SK-N-SH treated with all-trans-retinoic acid at 6 μM for 48 hours (cell line): ENCODE results near the gene NOP56.

Experiments used
- ATAC-seq: fragments of 200-7000 bp; cut with Tn5 transposase; 3 replicates; pipeline ENCODE4 v1.9.1; 2020; ENCODE audit warnings: mild to moderate bottlenecking, moderate library complexity
- ARNTL ChIP-seq: fragments of 450-650 bp; formaldehyde crosslinking; IDR thresholded peaks from 2 replicates; pipeline ENCODE4 v1.5.0; 2020; ENCODE audit warnings: low read depth, mild to moderate bottlenecking, moderate library complexity, borderline replicate concordance
- BACH2 ChIP-seq: fragments of 250-450 bp; sonication (Bioruptor Pico); IDR thresholded peaks from 2 replicates; pipeline ENCODE4 v1.9.0; 2021; ENCODE audit warnings: mild to moderate bottlenecking, borderline replicate concordance
- CSDC2 ChIP-seq: fragments of 250-450 bp; sonication (Bioruptor Pico); IDR thresholded peaks from 2 replicates; pipeline ENCODE4 v1.5.0; 2020; ENCODE audit warnings: mild to moderate bottlenecking, moderate library complexity
- CSRNP3 ChIP-seq: fragments of 250-450 bp; sonication (Bioruptor Pico); IDR thresholded peaks from 2 replicates; pipeline ENCODE4 v1.5.1; 2021; ENCODE audit warnings: mild to moderate bottlenecking, moderate library complexity
- GLIS3 ChIP-seq: fragments of 250-450 bp; sonication (Bioruptor Pico); IDR thresholded peaks from 2 replicates; pipeline ENCODE4 v1.5.0; 2020; ENCODE audit warnings: mild to moderate bottlenecking, moderate library complexity
- ISL1 ChIP-seq: fragments of 250-450 bp; sonication (Bioruptor Pico); IDR thresholded peaks from 2 replicates; pipeline ENCODE4 v2.1.2; 2022; ENCODE audit warnings: mild to moderate bottlenecking, moderate library complexity
- OSR1 ChIP-seq: fragments of 250-450 bp; sonication (Bioruptor Pico); IDR thresholded peaks from 2 replicates; pipeline ENCODE4 v1.8.0; 2022; ENCODE audit warnings: moderate library complexity, mild to moderate bottlenecking, inconsistent platforms
- POU6F1 ChIP-seq: fragments of 250-450 bp; sonication (Bioruptor Pico); IDR thresholded peaks from 2 replicates; pipeline ENCODE4 v1.8.0; 2021; ENCODE audit warnings: low read depth, mild to moderate bottlenecking, moderate library complexity, borderline replicate concordance
- PPARA ChIP-seq: fragments of 250-450 bp; sonication (Bioruptor Pico); IDR thresholded peaks from 2 replicates; pipeline ENCODE4 v1.5.0; 2020; ENCODE audit warnings: mild to moderate bottlenecking, borderline replicate concordance
- SNAI2 ChIP-seq: fragments of 250-450 bp; sonication (Bioruptor Pico); IDR thresholded peaks from 2 replicates; pipeline ENCODE4 v1.5.0; 2020; ENCODE audit warnings: mild to moderate bottlenecking, moderate library complexity
- TCF4 ChIP-seq: fragments of 250-450 bp; sonication (Bioruptor Pico); IDR thresholded peaks from 2 replicates; pipeline ENCODE4 v1.8.0; 2021; ENCODE audit warnings: mild to moderate bottlenecking, moderate library complexity, borderline replicate concordance
- TOX ChIP-seq: fragments of 250-450 bp; sonication (Bioruptor Pico); IDR thresholded peaks from 2 replicates; pipeline ENCODE4 v1.8.0; 2021; ENCODE audit warnings: mild to moderate bottlenecking, moderate library complexity, borderline replicate concordance
- TSHZ2 ChIP-seq: fragments of 250-450 bp; sonication (Bioruptor Pico); IDR thresholded peaks from 2 replicates; pipeline ENCODE4 v1.5.0; 2020; ENCODE audit warnings: mild to moderate bottlenecking, moderate library complexity
- ZC3H10 ChIP-seq: fragments of 250-450 bp; sonication (Bioruptor Pico); IDR thresholded peaks from 2 replicates; pipeline ENCODE4 v1.5.1; 2021; ENCODE audit warnings: mild to moderate bottlenecking, moderate library complexity
- ZFP3 ChIP-seq: fragments of 250-450 bp; sonication (Bioruptor Pico); IDR thresholded peaks from 2 replicates; pipeline ENCODE4 v1.5.0; 2020; ENCODE audit warnings: mild to moderate bottlenecking, moderate library complexity
- ZFP30 ChIP-seq: fragments of 450-650 bp; formaldehyde crosslinking; IDR thresholded peaks from 2 replicates; pipeline ENCODE4 v1.5.0; 2022; ENCODE audit warnings: mild to moderate bottlenecking, moderate library complexity
- ZNF565 ChIP-seq: fragments of 450-650 bp; formaldehyde crosslinking; conservative IDR thresholded peaks from 2 replicates; pipeline ENCODE4 v1.5.0; 2020; ENCODE audit warnings: low read depth, mild to moderate bottlenecking, moderate library complexity
- ZNF8 ChIP-seq: fragments of 450-650 bp; formaldehyde crosslinking; IDR thresholded peaks from 2 replicates; pipeline ENCODE4 v1.5.0; 2020; ENCODE audit warnings: mild to moderate bottlenecking, moderate library complexity
- TF ChIP-seq, protein P1 (sequence below): fragments of 250-450 bp; sonication (Bioruptor Pico); IDR thresholded peaks from 2 replicates; pipeline ENCODE4 v1.5.1; 2020; ENCODE audit warnings: low read depth, mild to moderate bottlenecking, moderate library complexity
- TF ChIP-seq, protein P2 (sequence below): fragments of 250-450 bp; sonication (Bioruptor Pico); IDR thresholded peaks from 2 replicates; pipeline ENCODE4 v1.8.0; 2020; ENCODE audit warnings: mild to moderate bottlenecking, moderate library complexity, borderline replicate concordance

The NOP56 gene

DNA sequence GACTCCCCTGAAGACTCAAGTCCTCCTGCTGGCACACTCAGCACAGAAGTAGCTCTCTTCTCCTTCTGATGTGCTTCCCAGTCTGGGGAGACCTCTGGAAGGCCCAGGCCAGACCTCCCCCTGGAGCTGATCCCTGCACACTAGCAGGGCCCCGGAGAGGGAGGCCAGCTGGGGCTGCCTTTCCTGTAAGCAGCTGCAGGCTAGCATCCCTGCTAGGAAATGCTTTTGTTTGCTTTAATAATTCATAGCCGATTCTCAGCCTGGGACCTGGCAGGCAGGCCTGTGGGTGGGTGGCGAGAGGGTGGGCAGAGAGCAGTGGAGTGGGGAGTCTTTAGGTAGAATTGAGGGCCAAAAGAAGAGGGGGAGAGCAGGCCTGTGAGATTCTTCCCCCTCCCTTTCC is 45.3 kb downstream of the NOP56 start (continued):
- TF ChIP-seq ZNF8 (CRISPR knock-in tag), result no peak
- no peak for TF ChIP-seq ZC3H10 (CRISPR knock-in tag)
- no peak for TF ChIP-seq CSDC2 (CRISPR knock-in tag)
- TF ChIP-seq ZFP3 (CRISPR knock-in tag), result no peak
- no peak for TF ChIP-seq TSHZ2 (CRISPR knock-in tag)
- no peak for TF ChIP-seq ARNTL (CRISPR knock-in tag)
- TF ChIP-seq GLIS3 (CRISPR knock-in tag), result no peak
- TF ChIP-seq TCF4 (CRISPR knock-in tag), result no peak

DNA sequence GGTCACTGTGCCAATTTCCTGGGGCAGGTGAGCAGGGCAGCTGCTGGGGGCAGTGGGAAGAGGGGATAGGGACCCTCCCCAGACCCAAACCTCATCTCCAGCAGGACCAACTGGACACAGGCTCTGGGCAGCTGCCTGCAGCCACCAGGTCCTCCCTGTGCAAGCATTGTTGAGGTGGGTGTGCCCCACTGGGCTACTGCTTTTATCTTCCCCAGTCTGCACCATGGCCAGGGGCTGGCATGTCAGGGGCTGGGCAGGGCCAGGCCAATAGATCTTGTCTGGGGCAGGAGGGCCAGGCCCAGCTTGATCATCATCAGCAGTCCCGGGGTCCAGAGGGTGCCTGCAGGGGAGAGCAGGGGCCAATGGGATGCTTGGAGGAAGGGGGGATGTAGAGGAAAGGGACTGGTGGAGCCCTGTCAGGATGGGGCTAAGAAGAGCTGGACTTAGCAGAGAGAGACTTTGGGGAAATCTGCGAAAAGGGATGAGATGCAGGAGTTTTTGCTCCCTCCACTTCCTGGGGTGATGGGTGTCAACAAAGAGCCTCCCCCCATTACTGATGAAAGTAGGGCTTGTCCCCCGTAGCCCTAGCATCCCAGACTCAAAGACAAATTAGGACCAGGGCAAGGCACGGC is 45.9 kb downstream of the NOP56 start:
- no peak for ATAC-seq
- TF ChIP-seq ZFP3 (CRISPR knock-in tag) (no peak), SNAI2 (CRISPR knock-in tag) (no peak), PPARA (CRISPR knock-in tag) (no peak), TCF4 (CRISPR knock-in tag) (no peak), BACH2 (no peak), CSDC2 (CRISPR knock-in tag) (no peak), POU6F1 (CRISPR knock-in tag) (no peak), ZFP30 (CRISPR knock-in tag) (no peak), CSRNP3 (CRISPR knock-in tag) (no peak), ZNF565 (CRISPR knock-in tag) (no peak), OSR1 (CRISPR knock-in tag) (no peak), ZC3H10 (CRISPR knock-in tag) (no peak)
- TF ChIP-seq, protein P1, sequence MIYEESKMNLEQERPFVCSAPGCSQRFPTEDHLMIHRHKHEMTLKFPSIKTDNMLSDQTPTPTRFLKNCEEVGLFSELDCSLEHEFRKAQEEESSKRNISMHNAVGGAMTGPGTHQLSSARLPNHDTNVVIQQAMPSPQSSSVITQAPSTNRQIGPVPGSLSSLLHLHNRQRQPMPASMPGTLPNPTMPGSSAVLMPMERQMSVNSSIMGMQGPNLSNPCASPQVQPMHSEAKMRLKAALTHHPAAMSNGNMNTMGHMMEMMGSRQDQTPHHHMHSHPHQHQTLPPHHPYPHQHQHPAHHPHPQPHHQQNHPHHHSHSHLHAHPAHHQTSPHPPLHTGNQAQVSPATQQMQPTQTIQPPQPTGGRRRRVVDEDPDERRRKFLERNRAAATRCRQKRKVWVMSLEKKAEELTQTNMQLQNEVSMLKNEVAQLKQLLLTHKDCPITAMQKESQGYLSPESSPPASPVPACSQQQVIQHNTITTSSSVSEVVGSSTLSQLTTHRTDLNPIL (CRISPR knock-in tag), result no peak
- TF ChIP-seq, protein P2, sequence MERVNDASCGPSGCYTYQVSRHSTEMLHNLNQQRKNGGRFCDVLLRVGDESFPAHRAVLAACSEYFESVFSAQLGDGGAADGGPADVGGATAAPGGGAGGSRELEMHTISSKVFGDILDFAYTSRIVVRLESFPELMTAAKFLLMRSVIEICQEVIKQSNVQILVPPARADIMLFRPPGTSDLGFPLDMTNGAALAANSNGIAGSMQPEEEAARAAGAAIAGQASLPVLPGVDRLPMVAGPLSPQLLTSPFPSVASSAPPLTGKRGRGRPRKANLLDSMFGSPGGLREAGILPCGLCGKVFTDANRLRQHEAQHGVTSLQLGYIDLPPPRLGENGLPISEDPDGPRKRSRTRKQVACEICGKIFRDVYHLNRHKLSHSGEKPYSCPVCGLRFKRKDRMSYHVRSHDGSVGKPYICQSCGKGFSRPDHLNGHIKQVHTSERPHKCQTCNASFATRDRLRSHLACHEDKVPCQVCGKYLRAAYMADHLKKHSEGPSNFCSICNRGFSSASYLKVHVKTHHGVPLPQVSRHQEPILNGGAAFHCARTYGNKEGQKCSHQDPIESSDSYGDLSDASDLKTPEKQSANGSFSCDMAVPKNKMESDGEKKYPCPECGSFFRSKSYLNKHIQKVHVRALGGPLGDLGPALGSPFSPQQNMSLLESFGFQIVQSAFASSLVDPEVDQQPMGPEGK (CRISPR knock-in tag), result no peak

DNA sequence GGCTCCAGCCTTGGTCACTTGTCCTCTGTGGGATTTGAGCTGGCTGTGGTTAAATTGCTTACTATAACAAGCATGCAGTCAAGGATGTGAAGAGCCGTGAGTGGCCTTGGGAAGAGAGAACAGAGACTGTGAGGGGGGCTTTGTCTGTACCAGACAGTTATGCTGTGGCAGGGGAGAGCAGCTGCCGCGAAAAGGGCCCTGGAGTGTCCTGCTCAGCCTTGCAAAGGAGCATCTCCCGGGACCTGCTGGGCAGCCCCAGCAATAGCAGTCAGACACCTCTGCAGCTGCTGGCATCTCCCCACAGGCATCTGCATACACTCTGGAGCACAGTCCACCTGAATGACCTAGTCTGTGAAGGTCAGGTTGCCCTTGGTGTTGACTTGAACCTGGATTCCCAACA is 46.5 kb downstream of the NOP56 start:
- no peak for ATAC-seq
- no peak for TF ChIP-seq BACH2
- TF ChIP-seq ZNF8 (CRISPR knock-in tag), result no peak

- peak; percentile 41; the same call in 2 of the 3 replicates for ATAC-seq
- TF ChIP-seq TCF4 (CRISPR knock-in tag) (no peak), TOX (CRISPR knock-in tag) (no peak), BACH2 (no peak), GLIS3 (CRISPR knock-in tag) (no peak), ZC3H10 (CRISPR knock-in tag) (no peak), ZNF565 (CRISPR knock-in tag) (no peak), ISL1 (CRISPR knock-in tag) (no peak), POU6F1 (CRISPR knock-in tag) (no peak), CSDC2 (CRISPR knock-in tag) (no peak), ZFP3 (CRISPR knock-in tag) (no peak)
- TF ChIP-seq, protein P1 (CRISPR knock-in tag), result no peak
These were observed 47.5 kb downstream of the NOP56 start for GRCh38 chr20:2699775-2700413.
